ENCODE data around the gene B2M.

- TF ChIP-seq FOXM1 (IDR thresholded peaks at IDR 0.05; ENCODE audit: borderline replicate concordance, low read depth) = no peak
- TF ChIP-seq MAX (IDR thresholded peaks at IDR 0.05) = no peak
- TF ChIP-seq YY1 (IDR thresholded peaks at IDR 0.05; ENCODE audit: low read depth) = no peak
- TF ChIP-seq CREB1 (IDR thresholded peaks at IDR 0.05; ENCODE audit: low read depth) = no peak
Measured at GRCh38 chr15:44763848-44764247, 52.5 kb downstream of the B2M start.

All from Ishikawa (cell line).